HEK293 (cell line): Measurements from ENCODE around the gene PRKCQ.

Experiments used
- CTCF ChIA-PET: fragments of 350-600 bp; formaldehyde crosslinking; extraction: SDS; loops from one replicate; lab custom pipeline; 2021; ENCODE audit warnings: antibody characterized with exemption; lab: Yijun Ruan, JAX
- POLR2A ChIA-PET: fragments of 300-600 bp; formaldehyde crosslinking; extraction: SDS; loops from one replicate; lab custom pipeline; 2020; ENCODE audit warnings: antibody characterized with exemption, inconsistent platforms; lab: Yijun Ruan, JAX
- H3K27ac ChIP-seq: fragments of 200-500 bp; sonication (Bioruptor generic); 2 replicates; pipeline ENCODE4 v1.5.1; 2014; ENCODE audit warnings: low read depth, low read length, control low read depth, inconsistent platforms; ENCODE audit errors: extremely low read depth
- H3K36me3 ChIP-seq, 2 experiments: fragments of 200-500 bp in 1 of 2; sonication (Bioruptor generic) in 1 of 2; 1 replicate in 1 of 2; 2 replicates in 1 of 2; pipeline ENCODE4 v1.5.1; 2014 to 2017; ENCODE audit warnings: inconsistent platforms in 2 of 2, low read length in 2 of 2; ENCODE audit not compliant: control insufficient read depth in 2 of 2, insufficient read depth in 1 of 2
- H3K4me1 ChIP-seq: fragments of 200-500 bp; sonication (Bioruptor generic); 2 replicates; pipeline ENCODE4 v1.5.1; 2014; ENCODE audit warnings: mild to moderate bottlenecking, low read length, inconsistent platforms; ENCODE audit not compliant: control insufficient read depth, insufficient read depth
- H3K4me3 ChIP-seq: 2 replicates; pipeline ENCODE4 v1.5.1; 2011; ENCODE audit warnings: low read depth, mild to moderate bottlenecking, control low read depth, low read length, moderate library complexity
- H3K9me3 ChIP-seq: fragments of 200-500 bp; sonication (Bioruptor generic); 2 replicates; pipeline ENCODE4 v1.5.1; 2014; ENCODE audit warnings: low read depth, low read length, inconsistent platforms; ENCODE audit not compliant: control insufficient read depth, insufficient read depth
- BCL6B ChIP-seq: fragments of 450-650 bp; formaldehyde crosslinking; IDR thresholded peaks from 2 replicates; pipeline ENCODE4 v1.5.1; 2017; ENCODE audit warnings: missing biosample characterization, missing genetic modification characterization
- GLIS1 ChIP-seq: fragments of 450-650 bp; formaldehyde crosslinking; IDR thresholded peaks from 2 replicates; pipeline ENCODE4 v1.5.1; 2016; ENCODE audit warnings: missing biosample characterization, missing genetic modification characterization
- GLIS2 ChIP-seq: fragments of 450-650 bp; formaldehyde crosslinking; IDR thresholded peaks from 2 replicates; pipeline ENCODE4 v1.5.1; 2016; ENCODE audit warnings: missing biosample characterization, missing genetic modification characterization
- HOXA7 ChIP-seq: sonication (generic); formaldehyde crosslinking; IDR thresholded peaks from 2 replicates; pipeline ENCODE4 v1.8.1; 2022; ENCODE audit warnings: missing genetic modification reagents, borderline replicate concordance
- IKZF3 ChIP-seq: fragments of 450-650 bp; IDR thresholded peaks from 2 replicates; pipeline ENCODE4 v1.5.0; 2018; ENCODE audit warnings: missing biosample characterization, mild to moderate bottlenecking, missing genetic modification characterization, moderate library complexity
- KLF1 ChIP-seq: fragments of 450-650 bp; formaldehyde crosslinking; IDR thresholded peaks from 2 replicates; pipeline ENCODE4 v1.5.1; 2016; ENCODE audit warnings: missing biosample characterization, missing genetic modification characterization
- KLF7 ChIP-seq: fragments of 450-650 bp; formaldehyde crosslinking; IDR thresholded peaks from 2 replicates; pipeline ENCODE4 v1.5.1; 2016; ENCODE audit warnings: missing biosample characterization, missing genetic modification characterization, borderline replicate concordance
- MZF1 ChIP-seq: fragments of 450-650 bp; formaldehyde crosslinking; IDR thresholded peaks from 2 replicates; pipeline ENCODE4 v1.5.1; 2017; ENCODE audit warnings: missing biosample characterization, missing genetic modification characterization, borderline replicate concordance
- SALL2 ChIP-seq: fragments of 450-650 bp; formaldehyde crosslinking; IDR thresholded peaks from 2 replicates; pipeline ENCODE4 v1.5.0; 2017; ENCODE audit warnings: missing biosample characterization, mild to moderate bottlenecking, missing genetic modification characterization, borderline replicate concordance
- YY1 ChIP-seq: fragments of 450-650 bp; formaldehyde crosslinking; IDR thresholded peaks from 2 replicates; pipeline ENCODE4 v1.5.1; 2018; ENCODE audit warnings: missing biosample characterization, missing genetic modification characterization
- ZBTB17 ChIP-seq: fragments of 450-650 bp; formaldehyde crosslinking; IDR thresholded peaks from 2 replicates; pipeline ENCODE4 v1.5.1; 2016; ENCODE audit warnings: missing biosample characterization, missing genetic modification characterization
- ZBTB26 ChIP-seq: fragments of 450-650 bp; formaldehyde crosslinking; optimal IDR thresholded peaks from 2 replicates; pipeline ENCODE3; 2016; ENCODE audit warnings: missing biosample characterization, mild to moderate bottlenecking, missing genetic modification characterization
- ZFHX2 ChIP-seq: fragments of 450-650 bp; formaldehyde crosslinking; conservative IDR thresholded peaks from 2 replicates; pipeline ENCODE4 v1.5.1; 2016; ENCODE audit warnings: missing biosample characterization, missing genetic modification characterization
- ZFP41 ChIP-seq: fragments of 450-650 bp; formaldehyde crosslinking; IDR thresholded peaks from 2 replicates; pipeline ENCODE4 v1.5.1; 2016; ENCODE audit warnings: missing biosample characterization, missing genetic modification characterization, borderline replicate concordance
- ZNF121 ChIP-seq: fragments of 450-650 bp; formaldehyde crosslinking; IDR thresholded peaks from 2 replicates; pipeline ENCODE4 v1.5.1; 2016; ENCODE audit warnings: missing biosample characterization, missing genetic modification characterization
- ZNF16 ChIP-seq: fragments of 450-650 bp; formaldehyde crosslinking; IDR thresholded peaks from 2 replicates; pipeline ENCODE4 v1.5.1; 2016; ENCODE audit warnings: low read depth, missing biosample characterization, missing genetic modification characterization
- ZNF350 ChIP-seq: fragments of 450-650 bp; formaldehyde crosslinking; IDR thresholded peaks from 2 replicates; pipeline ENCODE4 v1.5.0; 2017; ENCODE audit warnings: missing biosample characterization, mild to moderate bottlenecking, missing genetic modification characterization
- ZNF404 ChIP-seq: fragments of 450-650 bp; formaldehyde crosslinking; IDR thresholded peaks from 2 replicates; pipeline ENCODE4 v1.5.1; 2017; ENCODE audit warnings: missing biosample characterization, missing genetic modification characterization
- ZNF585B ChIP-seq: fragments of 450-650 bp; formaldehyde crosslinking; IDR thresholded peaks from 2 replicates; pipeline ENCODE4 v1.5.1; 2016; ENCODE audit warnings: missing biosample characterization, missing genetic modification characterization
- ZNF621 ChIP-seq: fragments of 450-650 bp; formaldehyde crosslinking; IDR thresholded peaks from 2 replicates; pipeline ENCODE4 v1.5.1; 2017; ENCODE audit warnings: missing biosample characterization, missing genetic modification characterization
- ZNF777 ChIP-seq: fragments of 450-650 bp; formaldehyde crosslinking; IDR thresholded peaks from 2 replicates; pipeline ENCODE4 v1.5.1; 2017; ENCODE audit warnings: missing biosample characterization, missing genetic modification characterization, borderline replicate concordance
- TF ChIP-seq, protein P1 (sequence below): fragments of 450-650 bp; formaldehyde crosslinking; IDR thresholded peaks from 2 replicates; pipeline ENCODE4 v1.5.1; 2016; ENCODE audit warnings: missing biosample characterization, missing genetic modification characterization
- TF ChIP-seq, protein P2 (sequence below): fragments of 450-650 bp; formaldehyde crosslinking; IDR thresholded peaks from 2 replicates; pipeline ENCODE4 v1.5.1; 2016; ENCODE audit warnings: missing biosample characterization, missing genetic modification characterization
- TF ChIP-seq, protein P3 (sequence below): fragments of 450-650 bp; formaldehyde crosslinking; IDR thresholded peaks from 2 replicates; pipeline ENCODE4 v1.5.1; 2016; ENCODE audit warnings: missing biosample characterization, missing genetic modification characterization

The PRKCQ gene

GRCh38 chr10:6610647-6611046 is 30.6 kb upstream of the PRKCQ start:
- ChIA-PET CTCF (interaction anchor here (1.0 to 1.2 kb wide), 2 partner anchors 30 to 57 kb away, joined by 4 to 6 read pairs; no protein-coding TSS in a partner anchor), POLR2A (no interaction called here)
- TF ChIP-seq KLF7 = no peak
- TF ChIP-seq YY1 (tag by site-specific recombination) = no peak
- no peak for TF ChIP-seq ZNF585B (tag by site-specific recombination)
- no peak for TF ChIP-seq KLF1 (tag by site-specific recombination)
- no peak for TF ChIP-seq ZNF16
- no peak for TF ChIP-seq ZFP41 (tag by site-specific recombination)
- TF ChIP-seq GLIS2 (tag by site-specific recombination) = no peak
- no peak for TF ChIP-seq MZF1 (tag by site-specific recombination)
- TF ChIP-seq GLIS1 = no peak
- TF ChIP-seq, all 188 proteins: peak for 0
- Histone ChIP-seq H3K4me1 (no peaks in the 10 kb centered on the region), H3K4me3 (no peak overlapping the region), H3K36me3 (no peaks in the 10 kb centered on the region), H3K27ac (no peak overlapping the region), H3K9me3 (no peaks in the 10 kb centered on the region)

GRCh38 chr10:6609625-6610024 is 29.5 kb upstream of the PRKCQ start:
- CTCF ChIA-PET = no interaction called here
- H3K4me3 ChIP-seq = no peak overlapping the region
- POLR2A ChIA-PET = no interaction called here
- H3K9me3 ChIP-seq = no peaks in the 10 kb centered on the region
- no peak overlapping the region for H3K27ac ChIP-seq
- H3K36me3 ChIP-seq = no peaks in the 10 kb centered on the region
- no peaks in the 10 kb centered on the region for H3K4me1 ChIP-seq
- no peak for TF ChIP-seq ZNF777 (tag by site-specific recombination)
- no peak for TF ChIP-seq ZFHX2 (tag by site-specific recombination)
- no peak for TF ChIP-seq ZNF621
- no peak for TF ChIP-seq ZNF121 (tag by site-specific recombination)
- TF ChIP-seq ZBTB26 (tag by site-specific recombination) = no peak
- no peak for TF ChIP-seq ZBTB17
- TF ChIP-seq, protein P1, sequence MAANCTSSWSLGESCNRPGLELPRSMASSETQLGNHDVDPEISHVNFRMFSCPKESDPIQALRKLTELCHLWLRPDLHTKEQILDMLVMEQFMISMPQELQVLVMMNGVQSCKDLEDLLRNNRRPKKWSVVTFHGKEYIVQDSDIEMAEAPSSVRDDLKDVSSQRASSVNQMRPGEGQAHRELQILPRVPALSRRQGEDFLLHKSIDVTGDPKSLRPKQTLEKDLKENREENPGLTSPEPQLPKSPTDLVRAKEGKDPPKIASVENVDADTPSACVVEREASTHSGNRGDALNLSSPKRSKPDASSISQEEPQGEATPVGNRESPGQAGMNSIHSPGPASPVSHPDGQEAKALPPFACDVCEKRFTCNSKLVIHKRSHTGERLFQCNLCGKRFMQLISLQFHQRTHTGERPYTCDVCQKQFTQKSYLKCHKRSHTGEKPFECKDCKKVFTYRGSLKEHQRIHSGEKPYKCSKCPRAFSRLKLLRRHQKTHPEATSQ (tag by site-specific recombination) = no peak
- no peak for TF ChIP-seq ZNF350 (tag by site-specific recombination)

DNA sequence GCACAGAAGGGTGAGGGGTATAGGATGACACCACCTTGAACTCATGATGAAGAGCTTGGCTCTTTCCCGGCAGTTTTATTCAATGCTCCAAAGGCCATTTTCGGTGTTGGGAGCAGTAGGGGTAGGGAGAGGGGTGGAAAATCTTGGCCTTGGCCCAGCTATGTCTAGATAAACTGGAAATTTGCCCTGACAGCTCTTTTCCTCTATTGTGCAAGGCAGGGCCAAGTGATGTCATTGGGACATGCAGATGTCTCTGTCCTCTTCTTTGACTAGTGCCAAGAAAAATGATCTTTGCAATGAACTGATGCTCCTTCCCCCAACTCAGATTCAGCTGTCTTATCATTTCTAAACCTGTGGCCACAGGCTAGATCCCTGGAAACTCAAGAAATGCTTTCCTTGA is 27.7 kb upstream of the PRKCQ start:
- no peak overlapping the region for H3K4me3 ChIP-seq
- CTCF ChIA-PET = interaction anchor here (0.6 kb wide), 1 partner anchor 404 kb away, joined by 3 read pairs; no protein-coding TSS in a partner anchor
- H3K27ac ChIP-seq = no peak overlapping the region
- POLR2A ChIA-PET = no interaction called here
- no peak for TF ChIP-seq ZNF350 (tag by site-specific recombination)
- no peak for TF ChIP-seq SALL2 (tag by site-specific recombination)
- TF ChIP-seq BCL6B (tag by site-specific recombination) = no peak
- TF ChIP-seq, protein P2, sequence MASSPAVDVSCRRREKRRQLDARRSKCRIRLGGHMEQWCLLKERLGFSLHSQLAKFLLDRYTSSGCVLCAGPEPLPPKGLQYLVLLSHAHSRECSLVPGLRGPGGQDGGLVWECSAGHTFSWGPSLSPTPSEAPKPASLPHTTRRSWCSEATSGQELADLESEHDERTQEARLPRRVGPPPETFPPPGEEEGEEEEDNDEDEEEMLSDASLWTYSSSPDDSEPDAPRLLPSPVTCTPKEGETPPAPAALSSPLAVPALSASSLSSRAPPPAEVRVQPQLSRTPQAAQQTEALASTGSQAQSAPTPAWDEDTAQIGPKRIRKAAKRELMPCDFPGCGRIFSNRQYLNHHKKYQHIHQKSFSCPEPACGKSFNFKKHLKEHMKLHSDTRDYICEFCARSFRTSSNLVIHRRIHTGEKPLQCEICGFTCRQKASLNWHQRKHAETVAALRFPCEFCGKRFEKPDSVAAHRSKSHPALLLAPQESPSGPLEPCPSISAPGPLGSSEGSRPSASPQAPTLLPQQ (tag by site-specific recombination) = no peak
- no peak for TF ChIP-seq IKZF3 (tag by site-specific recombination)
- TF ChIP-seq, protein P3, sequence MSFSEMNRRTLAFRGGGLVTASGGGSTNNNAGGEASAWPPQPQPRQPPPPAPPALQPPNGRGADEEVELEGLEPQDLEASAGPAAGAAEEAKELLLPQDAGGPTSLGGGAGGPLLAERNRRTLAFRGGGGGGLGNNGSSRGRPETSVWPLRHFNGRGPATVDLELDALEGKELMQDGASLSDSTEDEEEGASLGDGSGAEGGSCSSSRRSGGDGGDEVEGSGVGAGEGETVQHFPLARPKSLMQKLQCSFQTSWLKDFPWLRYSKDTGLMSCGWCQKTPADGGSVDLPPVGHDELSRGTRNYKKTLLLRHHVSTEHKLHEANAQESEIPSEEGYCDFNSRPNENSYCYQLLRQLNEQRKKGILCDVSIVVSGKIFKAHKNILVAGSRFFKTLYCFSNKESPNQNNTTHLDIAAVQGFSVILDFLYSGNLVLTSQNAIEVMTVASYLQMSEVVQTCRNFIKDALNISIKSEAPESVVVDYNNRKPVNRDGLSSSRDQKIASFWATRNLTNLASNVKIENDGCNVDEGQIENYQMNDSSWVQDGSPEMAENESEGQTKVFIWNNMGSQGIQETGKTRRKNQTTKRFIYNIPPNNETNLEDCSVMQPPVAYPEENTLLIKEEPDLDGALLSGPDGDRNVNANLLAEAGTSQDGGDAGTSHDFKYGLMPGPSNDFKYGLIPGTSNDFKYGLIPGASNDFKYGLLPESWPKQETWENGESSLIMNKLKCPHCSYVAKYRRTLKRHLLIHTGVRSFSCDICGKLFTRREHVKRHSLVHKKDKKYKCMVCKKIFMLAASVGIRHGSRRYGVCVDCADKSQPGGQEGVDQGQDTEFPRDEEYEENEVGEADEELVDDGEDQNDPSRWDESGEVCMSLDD (tag by site-specific recombination) = no peak
- no peak for TF ChIP-seq HOXA7 (CRISPR knock-in tag)
- TF ChIP-seq ZNF404 = no peak
- no peaks in the 10 kb centered on the region for H3K4me1 ChIP-seq
- H3K36me3 ChIP-seq = no peaks in the 10 kb centered on the region
- no peaks in the 10 kb centered on the region for H3K9me3 ChIP-seq
